Stimulated activated CD4-positive, alpha-beta T cell treated with anti-CD3 and anti-CD28 coated beads, Interleukin-12 subunit alpha, Interleukin-12 subunit beta, amount 100 ng/mL, for 24 hours (primary cell): ENCODE measurements around the gene SMYD3.

Experiments used
- DNase-seq, 2 experiments: peaks; one replicate each; pipeline ENCODE4 v3.0.0-alpha.2; 2020; ENCODE audit warnings: low read depth in 2 of 2

The SMYD3 gene

GRCh38 chr1:246069581-246069980 is 437.5 kb downstream of the SMYD3 start:
- DNase-seq: no peak

GRCh38 chr1:246068619-246069509 is 438.2 kb downstream of the SMYD3 start:
- no peak for DNase-seq

GRCh38 chr1:246068217-246068512 is 438.9 kb downstream of the SMYD3 start:
- DNase-seq: no peak

- DNase-seq: no peak
These were observed 439.5 kb downstream of the SMYD3 start for GRCh38 chr1:246067432-246068216.

GRCh38 chr1:246066573-246066972 is 440.5 kb downstream of the SMYD3 start:
- DNase-seq: no peak

- DNase-seq: no peak
These were observed 441.5 kb downstream of the SMYD3 start for GRCh38 chr1:246065592-246065991.

GRCh38 chr1:246064891-246065290 is 442.2 kb downstream of the SMYD3 start:
- no peak for DNase-seq

GRCh38 chr1:246063013-246063616 is 444.0 kb downstream of the SMYD3 start:
- no peak for DNase-seq

- DNase-seq: no peak
These were observed 448.6 kb downstream of the SMYD3 start for GRCh38 chr1:246058466-246058865.

GRCh38 chr1:246052603-246053002 is 454.5 kb downstream of the SMYD3 start:
- DNase-seq: no peak

GRCh38 chr1:246051909-246052518 is 455.1 kb downstream of the SMYD3 start:
- DNase-seq: no peak

- DNase-seq: no peak
These were observed 458.4 kb downstream of the SMYD3 start for GRCh38 chr1:246048693-246049092.

- no peak for DNase-seq
These were observed 463.5 kb downstream of the SMYD3 start for GRCh38 chr1:246043556-246043955.

GRCh38 chr1:246041360-246041759 is 465.7 kb downstream of the SMYD3 start:
- no peak for DNase-seq

- DNase-seq: no peak
These were observed 466.7 kb downstream of the SMYD3 start for GRCh38 chr1:246040200-246040890.

GRCh38 chr1:246039584-246039983 is 467.5 kb downstream of the SMYD3 start:
- DNase-seq: no peak

GRCh38 chr1:246037832-246038231 is 469.2 kb downstream of the SMYD3 start:
- DNase-seq: no peak

GRCh38 chr1:246036175-246036574 is 470.9 kb downstream of the SMYD3 start:
- DNase-seq: no peak

GRCh38 chr1:246035060-246035541 is 472.0 kb downstream of the SMYD3 start:
- no peak for DNase-seq

GRCh38 chr1:246034630-246035029 is 472.4 kb downstream of the SMYD3 start:
- DNase-seq: no peak

GRCh38 chr1:246032984-246033383 is 474.1 kb downstream of the SMYD3 start:
- no peak for DNase-seq
